ENCODE data around the gene ANXA10.

DNA sequence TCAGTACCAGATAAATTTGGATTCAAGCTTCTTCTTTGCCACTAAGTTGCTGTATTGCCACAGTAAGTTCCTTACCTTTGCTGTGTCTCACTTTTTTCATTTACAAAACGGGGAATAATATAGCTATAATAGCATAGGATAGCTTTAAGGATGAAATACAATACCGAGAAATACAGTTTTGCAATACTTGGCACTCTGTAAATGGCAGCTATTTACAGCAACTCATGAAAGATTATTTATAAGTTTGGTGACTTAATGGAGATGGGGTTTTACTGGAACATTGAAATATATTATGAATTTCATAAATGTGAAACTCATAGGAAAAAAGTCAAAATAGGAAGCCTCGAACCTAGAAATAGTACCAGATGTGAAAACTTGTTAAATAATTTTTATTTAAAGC, 27.6 kb downstream of the ANXA10 start:
- TF ChIP-seq, protein P1, sequence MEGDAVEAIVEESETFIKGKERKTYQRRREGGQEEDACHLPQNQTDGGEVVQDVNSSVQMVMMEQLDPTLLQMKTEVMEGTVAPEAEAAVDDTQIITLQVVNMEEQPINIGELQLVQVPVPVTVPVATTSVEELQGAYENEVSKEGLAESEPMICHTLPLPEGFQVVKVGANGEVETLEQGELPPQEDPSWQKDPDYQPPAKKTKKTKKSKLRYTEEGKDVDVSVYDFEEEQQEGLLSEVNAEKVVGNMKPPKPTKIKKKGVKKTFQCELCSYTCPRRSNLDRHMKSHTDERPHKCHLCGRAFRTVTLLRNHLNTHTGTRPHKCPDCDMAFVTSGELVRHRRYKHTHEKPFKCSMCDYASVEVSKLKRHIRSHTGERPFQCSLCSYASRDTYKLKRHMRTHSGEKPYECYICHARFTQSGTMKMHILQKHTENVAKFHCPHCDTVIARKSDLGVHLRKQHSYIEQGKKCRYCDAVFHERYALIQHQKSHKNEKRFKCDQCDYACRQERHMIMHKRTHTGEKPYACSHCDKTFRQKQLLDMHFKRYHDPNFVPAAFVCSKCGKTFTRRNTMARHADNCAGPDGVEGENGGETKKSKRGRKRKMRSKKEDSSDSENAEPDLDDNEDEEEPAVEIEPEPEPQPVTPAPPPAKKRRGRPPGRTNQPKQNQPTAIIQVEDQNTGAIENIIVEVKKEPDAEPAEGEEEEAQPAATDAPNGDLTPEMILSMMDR (IDR thresholded peaks at IDR 0.05), result no peak
- no peak for TF ChIP-seq POLR2AphosphoS5 (IDR thresholded peaks at IDR 0.05; ENCODE audit: low read depth, low read length)
